Uterus (tissue), 4 donors: Measurements from ENCODE around the gene DOCK1. TPM values are rescaled to one million over a fixed set of nuclear protein-coding genes. Genes with fewer than 3 reads are reported as not detected.

ENCODE experiments used
- DNase-seq, 2 donors: peaks; one replicate each; pipeline ENCODE4 v3.0.0-alpha.2; 2019 to 2020
- H3K27ac ChIP-seq, 2 donors: fragments of 200-600 bp; sonication (generic); 1 replicate in 1 of 2; 2 replicates in 1 of 2; pipeline ENCODE4 v1.5.1; 2016 to 2018
- H3K27me3 ChIP-seq, 2 donors: fragments of 200-600 bp; sonication (generic); one replicate each; pipeline ENCODE4 v1.5.1; 2018 to 2019; ENCODE audit warnings: control low read depth in 1 of 2
- H3K36me3 ChIP-seq, 2 donors: fragments of 200-600 bp; sonication (generic); one replicate each; pipeline ENCODE4 v1.5.1; 2019; ENCODE audit warnings: control low read depth in 1 of 2
- H3K4me1 ChIP-seq, 2 donors: fragments of 200-600 bp; sonication (generic); one replicate each; pipeline ENCODE4 v1.5.1; 2018 to 2019; ENCODE audit warnings: control low read depth in 1 of 2
- H3K4me3 ChIP-seq, 2 donors: fragments of 200-600 bp; sonication (generic); 1 replicate in 1 of 2; 2 replicates in 1 of 2; pipeline ENCODE4 v1.5.1; 2018 to 2019; ENCODE audit warnings: mild to moderate bottlenecking in 1 of 2
- H3K9me3 ChIP-seq, 2 donors: fragments of 200-600 bp; sonication (generic); one replicate each; pipeline ENCODE4 v1.5.1; 2019; ENCODE audit warnings: control low read depth in 1 of 2
- POLR2A ChIP-seq, 2 donors: fragments of 450-650 bp; IDR thresholded peaks; one replicate each; pipeline ENCODE4 v1.6.1; 2016; ENCODE audit warnings: antibody characterized with exemption in 2 of 2, mild to moderate bottlenecking in 1 of 2, moderate library complexity in 1 of 2
- intact Hi-C: fragments of 100-400 bp; cut with DNase I; formaldehyde crosslinking; loops from one replicate; pipeline ENCODE4 v1.15.1; 2023; ENCODE audit warnings: low total_unique reads
- total RNA-seq, 4 donors: library from RNA; depleted of rRNA in 3 of 4; stranded (reverse); fragments of >200 nt in 3 of 4; gene quantifications; one replicate each; pipeline versions ENCODE4 v1.1.0 to v1.2.4, GENCODE V29; 2014 to 2023
- TF ChIP-seq, protein P1 (sequence below), 4 experiments: fragments of 200-600 bp in 2 of 4; fragments of 450-650 bp in 2 of 4; sonication (generic) in 2 of 4; IDR thresholded peaks; one replicate each; pipeline ENCODE4 v1.5.1; 2016 to 2019; ENCODE audit warnings: antibody characterized with exemption in 4 of 4, mild to moderate bottlenecking in 2 of 4, moderate library complexity in 1 of 4
- donor health status: DM: yes; HTN: yes; CAD: no.

Gene DOCK1
- total RNA-seq, 4 donors from 2014 or later: 15.6 to 130 (median 65.0) TPM

DNA sequence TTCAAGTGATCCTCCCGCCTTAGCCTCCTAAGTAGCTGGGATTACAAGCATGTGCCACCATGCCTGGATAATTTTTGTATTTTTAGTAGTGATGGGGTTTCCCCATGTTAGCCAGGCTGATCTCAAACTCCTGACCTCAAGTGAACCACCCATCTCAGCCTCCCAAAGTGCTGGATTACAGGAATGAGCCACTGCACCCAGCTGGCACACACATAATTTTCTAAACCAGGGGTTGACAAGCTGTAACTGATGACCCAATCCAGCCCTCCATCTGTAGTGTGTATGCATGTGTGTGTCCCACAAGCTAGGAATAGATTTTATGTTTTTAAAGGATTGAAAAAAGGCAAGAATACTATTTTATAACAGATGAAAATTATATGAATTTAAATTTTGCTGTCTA lies 417.1 kb downstream of the DOCK1 start:
- TF ChIP-seq POLR2A (IDR thresholded peaks at IDR 0.05): no peak
- TF ChIP-seq, protein P1, sequence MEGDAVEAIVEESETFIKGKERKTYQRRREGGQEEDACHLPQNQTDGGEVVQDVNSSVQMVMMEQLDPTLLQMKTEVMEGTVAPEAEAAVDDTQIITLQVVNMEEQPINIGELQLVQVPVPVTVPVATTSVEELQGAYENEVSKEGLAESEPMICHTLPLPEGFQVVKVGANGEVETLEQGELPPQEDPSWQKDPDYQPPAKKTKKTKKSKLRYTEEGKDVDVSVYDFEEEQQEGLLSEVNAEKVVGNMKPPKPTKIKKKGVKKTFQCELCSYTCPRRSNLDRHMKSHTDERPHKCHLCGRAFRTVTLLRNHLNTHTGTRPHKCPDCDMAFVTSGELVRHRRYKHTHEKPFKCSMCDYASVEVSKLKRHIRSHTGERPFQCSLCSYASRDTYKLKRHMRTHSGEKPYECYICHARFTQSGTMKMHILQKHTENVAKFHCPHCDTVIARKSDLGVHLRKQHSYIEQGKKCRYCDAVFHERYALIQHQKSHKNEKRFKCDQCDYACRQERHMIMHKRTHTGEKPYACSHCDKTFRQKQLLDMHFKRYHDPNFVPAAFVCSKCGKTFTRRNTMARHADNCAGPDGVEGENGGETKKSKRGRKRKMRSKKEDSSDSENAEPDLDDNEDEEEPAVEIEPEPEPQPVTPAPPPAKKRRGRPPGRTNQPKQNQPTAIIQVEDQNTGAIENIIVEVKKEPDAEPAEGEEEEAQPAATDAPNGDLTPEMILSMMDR (IDR thresholded peaks at IDR 0.05): no peak
- intact Hi-C loops: no loop called here
- DNase-seq: no peak
- Histone ChIP-seq H3K27ac (no peak overlapping the region), H3K4me3 (no peak overlapping the region), H3K9me3 (no peaks in the 10 kb centered on the region), H3K27me3 (no peaks in the 10 kb centered on the region), H3K36me3 (no peaks in the 10 kb centered on the region), H3K4me1 (no peaks in the 10 kb centered on the region)

DNA sequence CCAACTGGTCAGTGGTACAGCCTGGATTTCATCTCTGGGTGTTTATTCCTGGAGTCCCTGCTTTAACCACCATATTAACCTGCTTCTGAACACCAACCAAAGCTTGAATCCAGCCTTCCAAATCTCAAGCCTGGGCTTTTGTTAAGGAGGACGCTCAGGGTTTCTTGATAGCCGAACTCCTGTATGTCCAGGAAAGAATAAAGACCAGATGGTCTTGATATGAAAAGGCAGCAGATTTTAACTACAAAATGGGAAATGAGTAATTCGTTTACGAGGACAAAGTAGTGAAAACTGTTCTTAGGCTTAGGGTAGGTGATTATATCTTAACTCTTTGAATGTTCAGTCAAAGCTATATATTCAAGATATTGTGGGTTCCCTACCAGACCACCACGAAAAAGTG lies 420.3 kb downstream of the DOCK1 start:
- intact Hi-C loops: no loop called here
- no peaks in the 10 kb centered on the region for H3K27me3 ChIP-seq
- H3K36me3 ChIP-seq: no peaks in the 10 kb centered on the region
- H3K9me3 ChIP-seq: no peaks in the 10 kb centered on the region
- TF ChIP-seq, protein P1 (IDR thresholded peaks at IDR 0.05): no peak
- TF ChIP-seq POLR2A (IDR thresholded peaks at IDR 0.05): no peak
- no peak overlapping the region for H3K27ac ChIP-seq
- no peak overlapping the region for H3K4me3 ChIP-seq
- H3K4me1 ChIP-seq: no peaks in the 10 kb centered on the region
- no peak for DNase-seq

DNA sequence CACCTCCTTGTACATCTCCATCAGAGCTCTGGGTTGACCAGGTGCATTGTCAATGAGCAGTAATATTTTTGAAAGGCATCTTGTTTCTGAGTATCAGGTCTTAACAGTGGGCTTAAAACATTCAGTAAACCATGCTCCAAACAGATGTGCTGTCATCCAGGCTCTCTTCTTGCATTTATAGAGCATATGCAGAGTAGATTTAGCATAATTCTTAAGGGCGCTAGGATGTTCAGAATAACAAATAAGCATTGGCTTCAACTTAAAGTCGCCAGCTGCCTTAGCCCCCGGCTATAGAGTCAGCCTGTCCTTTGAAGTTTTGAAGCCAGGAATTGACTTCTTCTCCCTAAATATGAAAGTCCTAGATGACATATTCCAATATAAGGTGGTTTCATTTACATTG lies 421.7 kb downstream of the DOCK1 start:
- no peaks in the 10 kb centered on the region for H3K4me1 ChIP-seq
- TF ChIP-seq, protein P1 (IDR thresholded peaks at IDR 0.05): no peak
- no peak for TF ChIP-seq POLR2A (IDR thresholded peaks at IDR 0.05)
- no peaks in the 10 kb centered on the region for H3K9me3 ChIP-seq
- no peaks in the 10 kb centered on the region for H3K36me3 ChIP-seq
- no peak overlapping the region for H3K27ac ChIP-seq
- intact Hi-C loops: no loop called here
- no peak for DNase-seq
- no peaks in the 10 kb centered on the region for H3K27me3 ChIP-seq
- H3K4me3 ChIP-seq: no peak overlapping the region

DNA sequence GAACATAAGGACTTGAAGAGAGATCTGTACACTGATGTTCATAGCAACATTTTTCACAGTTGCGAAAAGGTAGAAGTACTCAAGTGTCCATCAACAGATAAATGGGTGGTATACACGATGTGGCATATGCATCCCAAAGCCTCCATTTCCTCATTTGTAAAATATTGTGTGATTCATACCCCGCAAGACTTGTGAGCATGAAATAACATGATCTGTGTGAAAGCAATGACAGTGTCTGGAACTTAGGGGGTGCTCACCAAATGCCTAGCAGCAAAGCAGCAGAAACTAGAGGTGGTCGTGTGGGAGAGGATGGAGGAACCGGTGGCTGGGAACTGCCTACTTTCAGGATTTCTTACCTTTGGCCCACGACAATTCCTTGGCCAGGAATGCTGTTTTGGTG lies 426.5 kb downstream of the DOCK1 start:
- intact Hi-C loops: no loop called here
- TF ChIP-seq POLR2A (IDR thresholded peaks at IDR 0.05): no peak
- TF ChIP-seq, protein P1 (IDR thresholded peaks at IDR 0.05): no peak
- Histone ChIP-seq H3K27me3 (no peaks in the 10 kb centered on the region), H3K9me3 (no peaks in the 10 kb centered on the region), H3K4me3 (no peak overlapping the region), H3K4me1 (no peaks in the 10 kb centered on the region), H3K36me3 (no peaks in the 10 kb centered on the region), H3K27ac (no peak overlapping the region)
- DNase-seq: no peak

DNA sequence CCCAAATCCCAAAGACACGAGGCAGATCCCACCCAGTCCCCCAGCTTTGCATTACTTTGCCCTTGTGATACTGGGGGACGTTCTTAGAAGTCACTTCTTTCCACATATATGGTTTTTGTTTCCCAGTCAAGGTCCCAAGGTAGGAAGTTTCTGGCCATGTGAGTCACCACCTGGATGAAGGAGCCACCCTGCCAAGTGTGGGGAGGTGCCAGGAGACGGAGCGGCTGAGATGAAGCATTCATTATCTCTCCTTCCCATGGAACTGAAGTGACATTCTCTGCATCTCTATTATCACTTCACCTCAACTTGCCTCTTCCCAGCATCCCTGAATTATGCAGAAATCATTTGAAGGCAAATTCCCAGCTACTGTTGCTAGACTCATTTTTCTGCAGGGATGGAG lies 427.4 kb downstream of the DOCK1 start:
- Histone ChIP-seq H3K36me3 (no peaks in the 10 kb centered on the region), H3K4me3 (no peak overlapping the region), H3K27ac (no peak overlapping the region), H3K9me3 (no peaks in the 10 kb centered on the region), H3K4me1 (no peaks in the 10 kb centered on the region), H3K27me3 (no peaks in the 10 kb centered on the region)
- intact Hi-C loops: no loop called here
- no peak for DNase-seq
- TF ChIP-seq, protein P1 (IDR thresholded peaks at IDR 0.05): no peak
- TF ChIP-seq POLR2A (IDR thresholded peaks at IDR 0.05): no peak
